Tibial nerve (tissue), 3 donors: ENCODE measurements around the gene PANK3.

Experiments used
- CTCF ChIP-seq, 5 experiments: fragments of 200-600 bp in 3 of 5; fragments of 450-650 bp in 2 of 5; sonication (generic) in 3 of 5; IDR thresholded peaks; one replicate each; pipeline ENCODE4 v1.5.1; 2016 to 2019; ENCODE audit warnings: antibody characterized with exemption in 5 of 5, mild to moderate bottlenecking in 3 of 5, moderate library complexity in 2 of 5
- POLR2A ChIP-seq, 2 donors: fragments of 450-650 bp; IDR thresholded peaks; one replicate each; pipeline ENCODE4 v1.6.1; 2017; ENCODE audit warnings: antibody characterized with exemption in 2 of 2, mild to moderate bottlenecking in 2 of 2, moderate library complexity in 2 of 2

GRCh38 chr5:168563959-168564358 lies 15.2 kb downstream of the PANK3 start:
- TF ChIP-seq POLR2A (IDR thresholded peaks at IDR 0.05) (no peak), CTCF (IDR thresholded peaks at IDR 0.05) (no peak)
